ENCODE measurements around the gene CIB2.
A peak's percentile ranks its signal among the peaks of the same experiment; 100 is the strongest.

DNA sequence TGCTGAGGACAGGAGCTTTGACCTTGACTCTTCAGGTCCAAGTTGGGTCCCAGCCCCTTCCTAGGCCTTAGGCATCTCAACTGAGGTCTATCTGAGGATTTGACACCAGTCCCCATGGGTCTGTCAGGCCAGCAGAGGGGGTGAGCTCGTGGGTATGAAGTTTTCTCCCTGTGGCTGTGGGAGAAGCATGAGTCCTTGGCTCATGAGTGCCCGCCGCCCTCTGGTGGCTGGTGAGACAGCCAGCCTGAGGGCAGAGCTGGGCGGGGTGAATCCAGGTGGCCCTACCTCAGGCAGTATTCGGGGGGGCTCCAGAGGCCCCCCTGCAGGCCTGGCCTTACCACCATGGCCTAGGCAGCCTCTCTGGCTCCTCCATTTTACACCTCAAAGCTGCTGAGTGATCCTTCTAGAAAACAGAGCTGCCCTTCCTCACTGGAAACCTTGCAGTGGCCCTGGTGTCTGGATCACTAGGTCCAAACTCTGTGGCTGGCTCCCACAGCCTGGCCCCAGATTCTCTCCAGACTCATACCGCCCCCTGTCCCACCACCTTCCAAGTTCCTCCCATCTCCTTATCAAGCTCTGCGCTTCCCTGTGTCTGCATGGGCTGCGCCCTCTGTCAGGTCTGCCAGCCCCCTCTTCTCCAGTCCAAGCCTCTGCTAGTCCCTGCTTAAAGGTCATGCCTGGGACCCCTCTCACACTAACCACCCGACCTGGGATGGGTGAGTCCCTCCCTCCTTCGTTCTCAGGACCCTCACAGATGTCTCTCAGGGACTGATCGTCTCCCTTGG lies 22.8 kb downstream of the CIB2 start:
- TF ChIP-seq, protein P1, sequence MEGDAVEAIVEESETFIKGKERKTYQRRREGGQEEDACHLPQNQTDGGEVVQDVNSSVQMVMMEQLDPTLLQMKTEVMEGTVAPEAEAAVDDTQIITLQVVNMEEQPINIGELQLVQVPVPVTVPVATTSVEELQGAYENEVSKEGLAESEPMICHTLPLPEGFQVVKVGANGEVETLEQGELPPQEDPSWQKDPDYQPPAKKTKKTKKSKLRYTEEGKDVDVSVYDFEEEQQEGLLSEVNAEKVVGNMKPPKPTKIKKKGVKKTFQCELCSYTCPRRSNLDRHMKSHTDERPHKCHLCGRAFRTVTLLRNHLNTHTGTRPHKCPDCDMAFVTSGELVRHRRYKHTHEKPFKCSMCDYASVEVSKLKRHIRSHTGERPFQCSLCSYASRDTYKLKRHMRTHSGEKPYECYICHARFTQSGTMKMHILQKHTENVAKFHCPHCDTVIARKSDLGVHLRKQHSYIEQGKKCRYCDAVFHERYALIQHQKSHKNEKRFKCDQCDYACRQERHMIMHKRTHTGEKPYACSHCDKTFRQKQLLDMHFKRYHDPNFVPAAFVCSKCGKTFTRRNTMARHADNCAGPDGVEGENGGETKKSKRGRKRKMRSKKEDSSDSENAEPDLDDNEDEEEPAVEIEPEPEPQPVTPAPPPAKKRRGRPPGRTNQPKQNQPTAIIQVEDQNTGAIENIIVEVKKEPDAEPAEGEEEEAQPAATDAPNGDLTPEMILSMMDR (IDR thresholded peaks at IDR 0.05), result peak; percentile 91 to 98 (median 97)
- TF ChIP-seq POLR2AphosphoS5 (IDR thresholded peaks at IDR 0.05) (no peak), POLR2A (IDR thresholded peaks at IDR 0.05) (no peak)

Measured in transverse colon (tissue), 4 donors.